GM21360 (cell line): ENCODE data around the gene ALK.

Source experiments
- ATAC-seq: cut with Tn5 transposase; IDR thresholded peaks from one replicate; pipeline ENCODE4 v1.9.1; 2021; ENCODE audit warnings: mild to moderate bottlenecking, moderate library complexity; ENCODE audit not compliant: unreplicated experiment

The ALK gene

DNA sequence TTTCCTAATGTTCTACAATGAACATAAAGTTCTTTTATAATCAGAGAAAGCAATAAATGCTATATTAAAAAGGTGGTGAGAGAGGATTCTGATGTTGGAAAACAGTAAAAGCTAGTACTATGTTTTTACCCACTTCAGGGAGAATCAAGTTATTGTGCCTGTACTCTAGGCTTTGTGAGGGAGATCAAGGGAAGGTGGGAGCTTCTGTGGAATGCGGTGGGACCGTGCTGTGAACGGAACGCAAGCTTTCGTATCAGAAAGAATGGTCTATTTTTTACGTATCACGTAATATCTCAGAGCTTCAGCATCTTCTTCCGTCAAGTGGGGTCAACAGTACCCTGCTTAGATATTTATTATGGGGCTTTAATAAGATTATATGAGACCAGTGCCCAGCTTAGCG is 613.0 kb downstream of the ALK start:
- ATAC-seq: no peak

DNA sequence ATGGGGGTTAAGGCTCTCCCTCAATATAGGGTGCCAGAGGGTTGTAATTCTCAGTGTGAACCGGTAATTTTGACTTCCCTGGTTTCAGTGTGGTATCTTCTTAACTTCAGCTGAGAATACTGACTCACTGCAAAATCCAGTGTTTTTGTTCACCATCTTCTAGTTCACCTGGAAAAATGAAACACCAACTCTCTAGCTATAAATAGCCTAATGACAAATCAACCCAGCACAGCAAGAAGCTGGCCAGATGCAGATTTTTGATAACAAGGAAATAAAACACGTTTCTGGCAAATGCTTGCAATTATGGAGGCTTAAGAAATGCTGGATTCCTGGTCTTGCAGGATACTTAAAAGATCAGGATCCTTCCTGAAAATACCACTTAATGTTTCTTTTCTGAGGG is 613.9 kb downstream of the ALK start:
- no peak for ATAC-seq

DNA sequence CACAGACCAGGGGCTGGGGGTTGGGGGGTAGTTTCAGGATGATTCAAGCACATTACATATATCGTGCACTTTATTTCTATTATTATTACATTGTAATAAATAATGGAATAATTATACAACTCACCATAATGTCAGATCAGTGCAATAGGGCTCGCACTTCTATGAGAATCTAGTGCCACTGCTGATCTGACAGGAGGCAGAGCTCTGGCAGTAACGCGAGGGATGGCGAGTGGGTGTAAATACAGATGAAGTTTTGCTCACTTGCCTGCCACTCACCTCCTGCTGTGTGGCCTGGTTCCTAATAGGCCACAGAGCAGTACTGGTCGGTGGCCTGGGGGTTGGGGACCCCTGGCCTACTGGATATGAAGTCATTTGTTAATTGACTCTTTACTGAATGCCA is 615.6 kb downstream of the ALK start:
- ATAC-seq: no peak

DNA sequence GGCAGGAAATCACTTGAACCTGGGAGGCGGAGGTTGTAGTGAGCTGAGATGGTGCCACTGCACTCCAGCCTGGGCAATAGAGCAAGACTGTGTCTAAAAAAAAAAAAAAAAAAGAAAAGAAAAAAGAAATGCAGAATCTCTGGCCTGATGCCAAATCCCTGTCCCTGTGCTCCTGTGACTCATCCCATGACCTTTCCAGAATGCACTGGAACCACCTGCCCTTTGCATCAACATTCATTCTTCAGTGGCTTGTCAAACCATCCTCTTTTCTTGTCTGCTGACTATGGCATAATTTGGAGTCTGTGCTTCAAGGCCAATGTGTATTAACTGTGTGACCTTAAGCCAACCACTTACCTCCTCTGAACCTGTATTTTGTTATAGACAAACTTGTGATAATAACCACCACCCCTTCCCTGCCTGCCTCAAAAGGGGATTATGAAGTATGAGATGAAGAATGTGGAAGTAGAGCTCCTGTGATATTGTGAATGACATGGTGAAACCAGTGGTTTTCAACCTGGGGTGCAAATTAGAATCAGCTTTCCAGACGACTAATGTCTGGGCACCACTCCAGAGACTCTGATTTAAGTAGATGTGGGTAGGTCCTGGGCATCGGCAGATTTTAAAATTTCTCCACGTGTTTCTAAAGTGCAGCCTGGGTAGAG is 616.9 kb downstream of the ALK start:
- ATAC-seq: no peak

DNA sequence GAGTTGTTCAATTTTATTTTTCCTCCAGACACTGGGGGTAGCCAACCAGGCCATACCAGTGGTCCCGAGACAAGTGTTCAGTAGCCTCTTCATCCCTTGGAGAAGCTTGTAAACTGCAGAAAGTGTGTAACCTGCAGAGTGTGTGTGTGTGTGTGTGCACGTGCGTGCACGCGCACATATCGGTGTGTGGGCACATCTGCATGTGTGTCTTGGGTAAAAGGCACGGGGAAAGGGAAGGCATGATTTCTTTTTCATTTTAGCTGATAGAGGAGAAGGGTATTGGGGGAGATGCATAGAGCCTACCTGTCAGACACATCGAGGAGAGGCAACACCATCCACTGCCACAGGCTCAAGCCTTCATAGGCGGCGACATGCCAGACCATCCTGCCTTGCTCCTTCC is 624.8 kb downstream of the ALK start:
- no peak for ATAC-seq

DNA sequence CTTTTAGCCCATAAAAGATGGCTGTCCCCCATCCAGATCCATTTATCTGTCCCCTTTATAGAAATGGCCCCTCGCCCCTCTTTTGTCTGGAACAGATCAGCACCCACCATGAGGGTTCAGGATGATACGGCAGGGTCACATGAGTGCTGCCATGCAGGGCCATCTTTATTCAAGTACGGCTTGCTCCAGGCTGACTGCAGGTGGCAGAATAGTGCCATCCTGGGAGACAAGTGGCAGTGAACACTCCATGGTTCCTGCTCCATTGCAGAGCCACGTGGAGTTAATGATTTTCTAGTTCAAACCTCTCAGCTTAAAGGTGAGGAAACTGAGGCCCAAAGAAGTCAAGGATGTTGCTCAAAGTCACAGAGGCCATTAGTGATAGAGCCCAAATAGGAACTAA is 625.5 kb downstream of the ALK start:
- ATAC-seq: no peak

DNA sequence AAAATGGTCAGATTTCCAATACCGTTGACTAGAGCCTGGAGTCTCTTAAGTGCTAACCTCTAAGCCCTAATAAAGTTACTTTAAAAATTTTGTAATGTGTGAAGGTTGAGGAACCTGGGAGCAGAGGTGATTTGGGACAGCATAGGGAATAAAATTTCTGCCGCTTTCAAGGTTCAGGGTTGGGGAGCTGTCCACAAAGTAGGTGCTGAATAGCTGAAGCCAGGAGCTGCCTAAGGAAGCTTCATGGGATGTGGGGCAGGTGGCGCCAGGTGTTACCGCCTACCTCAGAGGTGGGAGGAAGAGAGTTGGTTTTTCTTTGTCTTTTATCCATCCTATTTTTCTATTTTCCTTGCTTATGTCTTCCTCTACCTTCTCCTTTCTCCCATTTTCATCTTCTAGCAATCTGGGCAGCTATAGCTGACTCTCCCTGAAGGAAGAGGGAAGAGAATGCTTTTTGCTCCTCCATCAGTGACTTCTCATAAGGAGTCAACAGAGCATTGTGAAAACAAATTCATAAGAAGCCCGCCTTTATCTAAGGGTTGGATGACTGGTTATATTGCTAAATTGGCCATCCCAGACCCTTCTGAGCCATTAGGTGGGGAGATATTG is 627.5 kb downstream of the ALK start:
- ATAC-seq: no peak

DNA sequence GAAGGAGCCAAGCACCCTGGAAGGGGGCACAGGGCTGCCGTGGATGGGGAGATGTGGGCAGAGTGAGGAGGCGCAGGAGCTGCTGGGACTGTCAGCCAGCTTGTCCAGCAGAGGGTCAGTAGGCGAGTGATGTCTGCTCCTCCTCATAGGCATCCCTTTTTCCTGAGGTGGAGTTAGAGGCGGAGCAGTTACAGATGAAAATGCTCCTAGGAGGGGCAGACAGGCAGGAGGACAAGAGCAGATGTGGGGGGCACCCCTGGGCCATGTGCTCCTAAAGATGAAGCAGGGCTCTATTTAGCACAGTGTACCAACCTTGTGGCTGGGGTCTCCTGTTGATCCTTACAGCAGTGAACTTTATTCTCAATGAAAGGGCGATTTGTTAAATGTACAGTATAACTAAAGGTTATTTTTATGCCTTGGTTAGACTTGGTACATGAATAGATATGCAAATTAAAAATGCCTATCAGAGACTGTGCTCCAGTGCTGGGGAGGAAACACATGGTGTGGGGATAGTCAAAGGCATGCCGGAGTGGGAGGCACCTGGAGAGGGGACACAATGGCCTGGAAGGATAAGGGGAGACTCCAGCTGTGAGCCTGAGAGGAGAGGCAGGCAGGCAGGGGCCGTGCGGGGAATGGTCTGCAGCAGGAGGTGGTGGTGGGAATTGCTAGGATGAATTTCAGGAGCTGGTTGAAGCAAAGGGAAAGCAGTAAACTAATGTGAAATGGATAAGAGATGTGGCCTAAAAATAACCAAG is 630.9 kb downstream of the ALK start:
- no peak for ATAC-seq

DNA sequence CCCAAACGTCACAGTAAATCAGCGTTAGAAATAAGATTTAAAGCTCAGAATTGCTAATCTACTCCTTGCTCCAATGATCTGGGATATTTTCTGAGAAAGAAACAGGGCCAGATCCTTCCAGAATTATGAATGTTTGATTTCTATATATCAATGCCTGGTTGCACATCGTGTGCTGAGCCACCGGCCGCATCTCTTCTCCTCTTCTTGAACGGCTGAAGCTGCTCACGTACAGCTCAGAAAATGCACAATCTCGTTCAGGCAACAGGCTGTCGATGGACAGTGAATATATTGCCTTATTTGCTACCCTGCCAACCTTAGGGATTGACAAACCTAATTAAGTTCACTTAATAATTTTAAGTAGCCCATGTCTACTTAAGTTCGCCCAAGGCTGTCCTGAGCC is 636.7 kb downstream of the ALK start:
- no peak for ATAC-seq

DNA sequence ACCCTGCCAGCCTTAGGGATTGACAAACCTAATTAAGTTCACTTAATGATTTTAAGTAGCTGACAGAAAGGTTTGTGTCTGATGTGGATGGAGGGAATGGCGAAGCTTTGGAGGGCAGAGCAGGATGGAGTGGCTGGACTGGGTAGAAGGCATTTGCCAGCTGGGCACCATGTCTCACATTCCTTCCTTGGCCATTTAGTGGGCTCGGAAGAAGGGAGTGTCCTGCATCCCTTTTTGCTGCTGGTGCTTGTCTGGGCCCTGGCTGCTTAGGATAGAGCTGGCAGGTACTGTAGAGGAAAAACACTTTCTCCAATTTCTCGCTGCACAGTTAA is 639.5 kb downstream of the ALK start:
- ATAC-seq: no peak

DNA sequence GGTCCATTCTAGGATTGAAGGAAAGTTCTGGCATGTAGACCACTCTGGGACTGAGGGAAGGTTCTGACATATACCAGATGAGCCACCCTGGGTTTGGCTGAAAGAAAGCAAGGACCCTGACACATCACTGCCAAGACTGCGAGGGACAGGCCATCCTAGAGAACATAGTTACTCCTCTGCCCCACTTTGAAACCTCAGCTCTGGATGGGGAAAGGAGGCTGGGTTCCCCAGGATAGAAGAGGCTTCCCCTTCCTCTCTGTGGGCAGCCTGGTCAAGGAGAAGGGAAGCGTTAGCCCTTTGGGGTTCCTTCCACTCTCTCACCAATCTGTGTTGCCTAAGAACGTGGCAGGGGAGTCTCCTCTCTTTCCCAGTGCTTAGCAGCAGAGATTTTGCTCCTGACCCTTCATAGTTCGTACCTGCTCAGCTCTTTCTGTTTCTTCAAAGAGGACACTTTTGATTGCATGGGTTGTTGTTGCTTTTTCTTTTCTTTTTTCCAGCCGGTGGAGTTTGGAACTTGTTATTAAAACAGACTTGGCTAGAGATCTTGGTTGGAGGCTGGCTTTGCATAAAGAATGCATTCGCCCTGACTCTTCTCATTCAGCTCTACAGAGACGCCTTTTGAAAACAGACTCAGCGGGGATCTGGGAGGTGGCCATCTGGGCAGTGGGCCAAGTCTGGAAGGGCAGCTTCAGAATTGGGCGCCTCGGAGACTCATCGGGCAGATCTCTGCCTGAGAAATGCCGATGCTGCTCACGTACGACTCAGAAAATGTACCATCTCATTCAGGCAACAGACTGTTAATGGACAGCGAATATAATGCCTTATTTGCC is 640.1 kb downstream of the ALK start:
- no peak for ATAC-seq

DNA sequence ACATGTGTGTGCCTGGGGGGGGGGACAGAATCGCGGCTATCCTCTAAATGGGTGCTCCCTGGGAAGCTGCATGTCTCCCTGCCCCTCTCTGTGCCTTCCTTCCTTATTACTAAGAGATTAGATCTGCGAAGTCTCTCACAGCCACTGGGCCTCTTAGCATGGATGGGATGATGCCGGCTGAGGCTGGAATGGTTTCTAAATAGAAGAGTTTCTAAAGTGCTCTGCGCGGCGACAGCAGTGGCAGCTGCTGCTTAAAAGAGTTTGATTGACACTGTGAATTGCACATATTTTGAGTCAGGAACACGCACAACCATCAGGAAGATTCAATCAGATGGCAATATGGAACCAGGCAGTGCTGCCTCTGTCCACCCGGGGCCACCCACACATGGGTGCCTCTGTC is 642.4 kb downstream of the ALK start:
- ATAC-seq: no peak

DNA sequence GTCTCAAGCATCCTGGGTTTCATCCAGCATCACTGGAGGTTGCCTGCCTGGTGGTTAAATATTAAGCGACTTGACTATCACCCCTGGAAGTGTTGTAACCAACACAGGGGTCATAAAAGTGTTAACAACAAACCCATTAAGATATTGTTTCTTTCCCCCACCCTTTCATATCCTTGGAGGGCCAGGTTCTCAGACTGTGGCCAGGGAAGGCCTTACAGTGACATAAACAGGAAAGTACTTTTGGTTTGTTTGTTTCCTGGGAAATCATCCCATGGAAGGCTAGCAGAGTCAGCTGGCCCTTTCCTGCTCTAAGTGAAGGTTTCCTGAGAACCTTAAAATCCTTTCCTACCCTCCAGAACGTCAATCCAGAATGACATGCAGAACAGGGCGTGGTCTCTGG is 645.2 kb downstream of the ALK start:
- ATAC-seq: no peak

DNA sequence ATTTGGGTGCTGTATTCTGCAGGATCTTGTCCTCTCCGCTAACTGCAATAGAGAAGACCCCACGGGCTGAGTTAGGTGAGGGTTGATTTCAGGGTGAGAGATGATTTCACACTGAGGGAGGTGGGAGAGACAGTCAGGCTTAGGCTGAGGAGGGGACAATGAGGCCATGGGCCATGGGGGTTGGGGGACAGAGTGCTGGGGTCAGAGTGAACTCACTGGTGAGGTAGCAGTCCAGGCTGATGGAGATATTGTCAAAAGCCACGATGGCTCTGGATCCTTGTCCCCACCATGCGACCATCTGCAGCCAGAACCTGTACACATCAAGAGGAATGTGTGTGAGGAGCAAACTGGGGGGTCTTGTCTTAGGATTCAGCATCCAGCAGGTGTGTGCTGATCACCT is 646.2 kb downstream of the ALK start:
- no peak for ATAC-seq

DNA sequence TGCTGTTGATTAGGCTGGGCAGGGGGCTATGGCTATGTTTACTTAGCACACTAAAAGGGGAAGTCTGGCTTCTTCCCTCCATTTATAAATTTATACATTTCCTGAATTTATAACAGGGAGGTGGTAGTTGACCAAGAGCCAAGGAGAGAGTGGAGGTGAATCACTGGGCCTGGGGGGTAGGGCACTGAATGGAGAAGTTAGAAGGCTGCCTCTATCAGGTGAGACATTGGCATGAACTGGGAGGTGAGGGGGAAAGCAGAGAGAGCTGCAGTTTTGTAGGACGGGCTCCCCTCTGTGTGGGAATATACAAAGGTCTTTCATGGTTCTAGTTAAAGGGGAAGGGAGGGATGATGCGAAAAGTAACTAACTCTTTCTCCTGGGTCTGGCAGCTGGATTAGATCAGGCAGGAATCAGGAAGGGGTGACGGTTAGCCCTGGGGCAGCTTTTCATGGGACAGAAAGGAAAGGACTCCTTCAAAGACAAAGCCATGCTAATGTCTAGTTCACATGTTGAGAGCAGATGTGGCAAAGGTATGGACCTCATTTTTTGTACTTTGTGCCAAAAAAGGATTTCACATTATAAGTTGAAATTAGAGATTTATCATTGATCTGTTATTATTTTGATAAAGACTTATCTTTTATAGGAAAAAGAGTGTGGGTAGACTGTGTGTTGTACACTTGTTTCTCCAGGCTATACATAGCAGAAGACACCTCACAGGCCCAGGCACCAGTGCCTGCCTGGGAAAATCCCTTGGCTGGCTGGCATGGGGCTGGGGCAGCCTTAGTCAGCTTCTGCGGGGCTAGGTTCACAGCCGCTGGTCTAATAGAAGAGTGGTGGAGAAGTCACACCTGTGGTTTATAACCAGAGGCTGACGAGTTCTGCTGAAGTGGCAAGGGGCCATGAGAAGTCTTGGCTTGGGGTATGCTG is 647.4 kb downstream of the ALK start:
- no peak for ATAC-seq

DNA sequence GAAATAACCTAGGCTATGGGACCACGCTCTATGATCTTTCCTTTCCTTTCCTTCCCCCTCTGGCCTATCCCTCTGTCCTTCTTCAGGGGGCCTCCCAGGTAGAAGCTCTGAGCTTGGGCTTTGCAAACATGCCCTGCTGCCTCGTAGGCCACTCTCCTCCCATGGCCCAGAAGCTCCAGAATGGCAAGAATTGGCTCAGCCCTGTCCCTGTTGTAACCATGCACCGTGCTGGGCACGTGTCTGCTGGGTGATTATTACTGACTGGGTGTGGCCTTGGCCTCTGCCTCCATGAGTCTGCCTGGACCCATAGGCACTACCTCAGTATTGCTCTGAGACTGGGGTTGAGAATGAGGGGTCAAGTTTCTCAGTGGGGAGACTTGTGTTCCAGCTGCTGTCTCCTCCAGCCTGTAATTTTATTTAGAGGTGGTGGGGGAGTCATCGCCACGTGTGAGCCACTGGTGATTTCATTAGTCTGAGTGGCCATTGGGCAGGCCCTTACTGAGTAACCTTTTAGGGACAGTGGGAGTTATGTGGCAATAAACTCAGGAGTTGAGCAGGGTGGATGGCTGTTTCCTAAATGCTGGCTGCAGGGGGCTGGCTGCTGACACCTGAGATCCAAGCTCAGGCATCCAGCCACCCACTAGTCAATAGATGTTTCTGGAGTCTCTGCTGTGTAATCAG is 648.2 kb downstream of the ALK start:
- ATAC-seq: no peak

DNA sequence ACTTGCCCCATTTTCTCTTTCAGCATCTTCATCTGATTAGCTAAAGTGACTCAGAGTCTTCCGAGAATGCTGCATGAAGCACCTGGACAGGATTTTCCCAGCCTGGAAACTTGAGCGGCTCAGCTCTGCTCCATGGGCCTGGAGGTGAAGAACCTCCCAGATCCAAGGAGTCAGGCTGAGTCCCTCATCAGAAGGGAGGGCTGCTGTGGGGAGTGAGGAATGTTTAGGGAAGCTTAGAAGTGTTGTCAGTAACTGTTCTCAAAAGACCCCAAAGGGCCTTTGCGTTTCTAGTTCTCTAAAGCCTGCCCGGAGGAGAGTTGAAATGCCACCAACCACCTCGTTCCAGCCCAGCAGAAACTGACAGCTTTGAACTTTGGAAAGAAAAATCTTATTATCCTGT is 649.1 kb downstream of the ALK start:
- no peak for ATAC-seq

DNA sequence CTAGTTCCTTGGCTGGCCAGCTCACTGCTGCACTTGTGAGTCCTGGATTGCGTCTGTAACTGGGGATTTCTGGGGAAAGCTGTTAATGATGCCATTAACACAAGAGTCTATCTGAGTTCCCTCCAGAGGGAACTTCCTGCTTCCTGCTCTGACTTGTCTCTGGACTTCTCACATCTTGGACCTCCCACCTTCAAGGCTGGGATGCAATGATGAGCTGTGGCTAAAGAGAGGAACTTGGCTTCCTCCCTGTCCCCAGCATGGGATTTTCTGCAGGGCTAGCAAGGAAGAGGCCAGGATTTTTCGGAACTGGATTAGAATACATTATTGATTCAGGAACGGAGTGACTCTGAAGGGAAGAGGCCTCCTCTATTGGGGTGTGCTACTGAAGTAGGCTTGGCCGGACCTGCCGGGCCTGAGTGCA is 650.7 kb downstream of the ALK start:
- no peak for ATAC-seq

DNA sequence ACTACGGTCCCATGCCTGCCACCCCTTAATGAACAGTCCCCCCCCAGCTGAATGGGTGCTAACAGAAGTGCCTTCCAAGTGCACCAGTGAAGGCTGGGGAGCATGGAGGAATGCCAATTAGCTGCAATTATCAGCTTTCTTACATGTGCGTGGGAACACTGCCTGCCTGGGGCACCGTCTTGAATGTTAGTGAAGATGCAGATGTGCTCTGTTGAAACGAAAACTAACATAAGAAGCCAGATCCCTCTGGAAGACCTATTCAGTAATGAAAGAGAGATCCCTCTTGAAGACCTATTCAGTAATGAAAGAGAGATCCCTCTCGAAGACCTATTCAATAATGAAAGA is 651.6 kb downstream of the ALK start:
- no peak for ATAC-seq

DNA sequence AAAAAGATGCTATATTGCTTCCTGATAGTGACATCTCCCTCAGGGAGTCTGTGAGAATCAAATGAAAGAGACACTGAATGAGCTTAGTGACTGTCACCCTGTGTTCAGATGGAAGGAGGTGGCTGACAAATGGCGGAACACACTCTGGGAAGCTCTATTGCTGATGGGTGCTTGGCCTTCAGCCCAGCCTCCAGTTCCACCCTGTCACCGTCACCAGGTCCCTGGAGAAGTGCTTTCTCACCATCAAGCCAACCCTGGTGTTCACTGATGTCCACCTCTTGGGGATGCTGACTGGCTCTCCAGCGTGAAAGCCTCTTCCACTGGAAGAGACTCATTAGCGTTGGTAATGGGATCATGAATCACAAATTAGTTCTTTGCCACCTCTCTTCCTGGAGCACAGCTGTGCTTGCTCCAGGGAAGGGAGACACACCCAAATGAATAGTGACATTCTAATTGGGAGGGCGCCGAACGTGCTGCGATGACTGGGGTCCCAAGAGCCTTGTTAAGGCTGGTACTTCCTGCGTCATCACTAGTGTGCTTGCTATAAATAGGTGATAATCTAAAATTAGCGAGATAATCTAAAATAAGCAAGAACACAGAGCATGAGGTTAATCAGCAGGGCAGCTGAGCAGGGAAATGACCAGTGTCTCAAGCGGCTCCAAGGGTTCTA is 652.2 kb downstream of the ALK start:
- no peak for ATAC-seq
